HepG2 (cell line): Measurements from ENCODE around the gene NEURL1. TPM values are rescaled to one million over a fixed set of nuclear protein-coding genes. Genes with fewer than 3 reads are reported as not detected.
A peak's percentile ranks its signal among the peaks of the same experiment; 100 is the strongest.

Experiments used
- CEBPZ ChIP-seq: IDR thresholded peaks from 2 replicates; pipeline ENCODE4 v1.6.1; 2012; ENCODE audit warnings: low read length, improper control_type of control experiment
- CENPT ChIP-seq: sonication (generic); formaldehyde crosslinking; IDR thresholded peaks from 2 replicates; pipeline ENCODE4 v1.8.0; 2022; ENCODE audit warnings: low read depth, mild to moderate bottlenecking, moderate library complexity, missing genetic modification reagents
- MEF2D ChIP-seq: sonication (generic); formaldehyde crosslinking; IDR thresholded peaks from 2 replicates; pipeline ENCODE4 v1.5.1; 2020; ENCODE audit warnings: mild to moderate bottlenecking, missing genetic modification reagents
- PRDM10 ChIP-seq: sonication (generic); formaldehyde crosslinking; IDR thresholded peaks from 2 replicates; pipeline ENCODE4 v1.4.0; 2020; ENCODE audit warnings: low read depth, missing genetic modification reagents
- SMAD3 ChIP-seq: sonication (generic); formaldehyde crosslinking; IDR thresholded peaks from 2 replicates; pipeline ENCODE4 v1.4.0; 2020; ENCODE audit warnings: missing genetic modification reagents
- SRSF1 ChIP-seq: fragments of 200-400 bp; formaldehyde crosslinking; optimal IDR thresholded peaks from 2 replicates; pipeline ENCODE3; 2017; ENCODE audit warnings: mild to moderate bottlenecking, low read depth, low read length, moderate library complexity
- ZFYVE20 ChIP-seq: sonication (generic); formaldehyde crosslinking; IDR thresholded peaks from 2 replicates; pipeline ENCODE4 v1.8.0; 2023; ENCODE audit warnings: low read depth, mild to moderate bottlenecking, moderate library complexity, missing genetic modification reagents, borderline replicate concordance
- ZNF136 ChIP-seq: sonication (generic); formaldehyde crosslinking; IDR thresholded peaks from 2 replicates; pipeline ENCODE4 v1.8.1; 2022; ENCODE audit warnings: low read depth, mild to moderate bottlenecking, moderate library complexity, missing genetic modification reagents
- ZNF407 ChIP-seq: sonication (generic); formaldehyde crosslinking; IDR thresholded peaks from one replicate; pipeline ENCODE4 v1.5.1; 2020; ENCODE audit warnings: mild to moderate bottlenecking, missing genetic modification reagents; ENCODE audit errors: not compliant biosample characterization
- ZNF503 ChIP-seq: sonication (generic); formaldehyde crosslinking; IDR thresholded peaks from 2 replicates; pipeline ENCODE4 v1.4.0; 2020; ENCODE audit warnings: missing genetic modification reagents
- ZNF615 ChIP-seq: sonication (generic); formaldehyde crosslinking; IDR thresholded peaks from 2 replicates; pipeline ENCODE4 v1.5.0; 2020; ENCODE audit warnings: mild to moderate bottlenecking, missing genetic modification reagents, borderline replicate concordance
- polyA plus RNA-seq, 8 experiments: library from polyadenylated mRNA; depleted of rRNA in 3 of 8; stranded (reverse) in 7 of 8; unstranded in 1 of 8; fragments of >200 nt; fragmentation: Illumina TruSeq in 4 of 8; extraction: Trizol in 4 of 8; gene quantifications; 2 replicates each; pipeline versions ENCODE4 v1.2.1 to v1.2.3, GENCODE V29; 2011 to 2016; ENCODE audit warnings: low read depth in 4 of 8, missing spikeins in 1 of 8, mixed read lengths in 1 of 8; ENCODE audit not compliant: insufficient read depth in 1 of 8
- total RNA-seq, 5 experiments: library from RNA; depleted of rRNA; stranded (reverse); fragments of >200 nt; fragmentation: Illumina TruSeq; extraction: Trizol; gene quantifications; 2 replicates each; pipeline ENCODE4 v1.2.3, GENCODE V29; 2016; ENCODE audit warnings: low read depth in 1 of 5

The NEURL1 gene
- total and polyA plus RNA-seq, 2 of the 13 experiments (the other 11 are each of a cell fraction or from before 2014, with no cell fraction given) = not detected

GRCh38 chr10:103578782-103579382 is 85.4 kb downstream of the NEURL1 start (continued):
- peak; percentile 31; the same call in 1 of the 2 replicates for TF ChIP-seq MEF2D (CRISPR knock-in tag)
- TF ChIP-seq ZNF503 (CRISPR knock-in tag) = peak; percentile 66; the same call in 1 of the 2 replicates
- no peak for TF ChIP-seq ZNF407 (CRISPR knock-in tag)
- TF ChIP-seq CEBPZ = no peak
- TF ChIP-seq SRSF1 = no peak
- TF ChIP-seq ZNF136 (CRISPR knock-in tag) = no peak
- no peak for TF ChIP-seq PRDM10 (CRISPR knock-in tag)
- no peak for TF ChIP-seq SMAD3
- no peak for TF ChIP-seq ZNF615 (CRISPR knock-in tag)
- TF ChIP-seq ZFYVE20 = no peak
- no peak for TF ChIP-seq CENPT (CRISPR knock-in tag)
